ENCODE results near the gene MDFIC.
A peak's percentile ranks its signal among the peaks of the same experiment; 100 is the strongest.

Gene MDFIC

GRCh38 chr7:114953724-114954123 is 31.8 kb downstream of the MDFIC start:
- no peak for DNase-seq (ENCODE audit: low spot score)

DNA sequence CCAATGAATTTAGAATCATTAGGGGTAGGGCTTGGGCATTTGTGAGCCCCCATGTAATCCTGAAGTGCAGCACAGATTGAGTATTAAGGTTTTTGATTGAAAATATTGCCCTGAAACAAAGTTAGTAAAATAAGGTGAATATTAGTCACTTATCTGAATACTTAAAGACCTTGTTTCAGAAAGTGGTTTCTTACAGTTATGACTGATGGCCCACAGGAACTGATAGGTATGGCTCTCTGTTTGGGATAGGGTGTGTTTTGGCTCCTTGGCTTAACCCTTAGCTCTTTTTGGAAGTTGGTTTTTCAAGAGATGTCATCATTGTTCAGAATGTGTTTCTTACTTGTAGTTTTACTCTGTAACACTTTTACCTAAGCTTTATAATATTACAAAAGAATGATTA is 34.8 kb downstream of the MDFIC start:
- no peak for DNase-seq (ENCODE audit: low spot score)

- no peak for DNase-seq (ENCODE audit: low spot score)
Measured at GRCh38 chr7:114957444-114957843, 35.5 kb downstream of the MDFIC start.

DNA sequence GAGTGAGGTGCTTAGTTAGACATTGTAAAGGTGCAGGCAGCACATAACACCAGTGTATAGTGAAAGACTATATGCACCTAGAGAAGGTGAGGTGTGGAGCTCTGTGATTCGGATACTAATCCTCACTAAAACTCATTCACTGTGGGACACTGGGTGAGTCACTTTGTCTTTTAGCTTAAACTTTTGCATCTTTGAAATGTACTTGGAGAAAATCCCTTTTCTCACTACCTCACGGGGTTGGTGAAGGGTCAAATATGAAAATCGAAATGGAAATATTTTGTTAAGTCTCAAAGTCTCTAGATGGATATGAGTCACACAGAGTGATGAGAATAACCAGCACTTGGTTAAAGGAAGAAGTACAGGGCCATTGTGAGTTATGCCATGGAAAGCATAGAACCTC is 38.0 kb downstream of the MDFIC start:
- no peak for DNase-seq (ENCODE audit: low spot score)

- no peak for DNase-seq (ENCODE audit: low spot score)
Measured at GRCh38 chr7:114962441-114962840, 40.5 kb downstream of the MDFIC start.

DNA sequence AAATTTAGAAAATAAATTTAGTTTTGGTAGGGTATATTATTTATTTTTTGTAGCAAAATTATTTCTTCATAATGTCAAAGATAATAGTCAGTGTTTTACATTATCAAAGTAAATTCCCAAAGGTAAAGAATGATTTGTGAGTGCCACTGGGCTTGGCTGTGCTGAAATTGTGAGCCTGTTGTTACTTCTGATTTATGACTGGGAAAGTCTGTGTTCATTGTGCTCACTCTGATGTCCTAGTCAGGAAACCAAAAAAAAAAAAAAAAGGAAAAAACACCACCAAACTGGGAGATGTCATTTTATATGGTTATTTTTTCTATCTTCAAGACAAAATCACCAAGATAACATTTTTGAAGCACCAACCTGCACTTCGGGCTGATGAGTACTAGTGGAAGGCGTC is 44.3 kb downstream of the MDFIC start:
- DNase-seq (ENCODE audit: low spot score): no peak

GRCh38 chr7:114969096-114969495 is 47.2 kb downstream of the MDFIC start:
- DNase-seq (ENCODE audit: low spot score): no peak

GRCh38 chr7:114970308-114970707 is 48.4 kb downstream of the MDFIC start:
- no peak for DNase-seq (ENCODE audit: low spot score)

- no peak for DNase-seq (ENCODE audit: low spot score)
Measured at GRCh38 chr7:114970732-114971131, 48.8 kb downstream of the MDFIC start.

DNA sequence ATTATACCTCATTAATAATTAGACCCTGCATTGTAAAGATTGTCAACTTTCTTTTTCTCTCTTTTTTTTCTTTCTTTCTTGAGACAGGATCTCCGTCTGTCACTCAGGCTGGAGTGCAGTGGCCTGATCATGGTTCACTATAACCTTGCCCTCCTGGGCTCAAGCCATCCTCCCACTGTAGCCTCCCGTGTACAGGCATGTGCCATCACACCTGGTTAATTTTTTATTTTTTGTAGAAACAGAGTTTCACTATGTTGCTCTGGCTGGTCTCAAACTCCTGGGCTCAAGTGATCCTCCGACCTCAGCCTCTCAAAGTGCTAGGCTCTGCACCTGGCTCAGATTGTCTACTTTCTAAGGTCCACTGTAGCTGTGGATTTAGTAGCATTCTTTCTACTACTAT is 50.7 kb downstream of the MDFIC start:
- no peak for DNase-seq (ENCODE audit: low spot score)

GRCh38 chr7:114973147-114973546 is 51.3 kb downstream of the MDFIC start:
- no peak for DNase-seq (ENCODE audit: low spot score)

DNA sequence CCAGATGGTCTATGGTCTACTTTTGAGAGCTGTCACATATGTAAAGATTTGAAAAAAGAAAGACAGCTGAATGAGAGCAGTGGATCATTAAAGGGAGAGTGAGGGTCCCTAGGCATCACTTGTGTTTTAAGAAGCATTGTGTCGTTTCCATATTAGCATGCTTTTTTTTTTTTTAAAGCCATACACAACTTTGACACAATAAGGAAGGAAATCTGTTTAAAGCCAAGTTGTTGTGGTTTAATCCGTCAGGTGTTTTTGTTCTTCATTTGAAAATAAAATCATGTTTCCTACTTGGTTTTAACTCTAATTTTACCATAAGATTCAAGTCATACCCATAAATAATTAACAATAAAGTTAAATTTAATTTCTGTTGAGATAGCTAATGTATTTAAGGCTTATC is 53.5 kb downstream of the MDFIC start:
- DNase-seq (ENCODE audit: low spot score): no peak

DNA sequence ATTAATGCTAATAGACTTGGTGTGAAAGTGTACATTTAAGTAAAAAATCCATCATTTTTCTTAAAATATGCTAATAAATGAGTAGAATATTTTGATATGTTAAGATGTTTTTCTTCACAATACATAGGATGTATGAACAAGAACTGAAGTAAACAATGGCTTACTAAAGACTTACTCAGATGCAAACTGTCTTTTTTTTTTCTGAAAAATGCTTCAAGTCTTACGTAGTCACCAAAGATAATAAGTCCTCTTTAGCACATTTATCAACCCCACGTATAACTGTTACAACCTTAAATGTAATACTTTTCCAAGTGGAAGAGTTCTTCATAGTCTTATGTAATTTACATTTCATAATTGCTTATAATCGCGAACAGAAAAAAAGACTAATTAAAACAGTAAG is 54.8 kb downstream of the MDFIC start:
- no peak for DNase-seq (ENCODE audit: low spot score)

- DNase-seq (ENCODE audit: low spot score): peak; percentile 11
Measured at GRCh38 chr7:114977277-114977676, 55.4 kb downstream of the MDFIC start.

DNA sequence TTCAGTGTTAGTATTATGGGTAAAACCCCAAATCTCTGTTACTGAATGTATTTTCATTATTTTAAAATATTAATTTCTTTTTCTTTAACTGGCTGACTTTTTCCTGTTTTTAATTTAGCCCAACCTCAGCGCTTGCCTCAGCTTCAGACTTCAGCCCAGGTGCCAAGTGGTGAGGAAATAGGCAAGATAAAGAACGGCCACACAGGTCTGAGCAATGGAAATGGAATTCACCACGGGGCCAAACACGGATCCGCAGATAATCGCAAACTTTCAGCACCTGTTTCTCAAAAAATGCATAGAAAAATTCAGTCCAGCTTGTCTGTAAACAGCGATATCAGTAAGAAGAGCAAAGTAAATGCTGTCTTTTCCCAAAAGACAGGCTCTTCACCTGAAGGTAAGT is 57.5 kb downstream of the MDFIC start:
- no peak for DNase-seq (ENCODE audit: low spot score)

- DNase-seq (ENCODE audit: low spot score): no peak
Measured at GRCh38 chr7:114979803-114980507, 58.1 kb downstream of the MDFIC start.

GRCh38 chr7:114981323-114981722 is 59.4 kb downstream of the MDFIC start:
- DNase-seq (ENCODE audit: low spot score): no peak

DNA sequence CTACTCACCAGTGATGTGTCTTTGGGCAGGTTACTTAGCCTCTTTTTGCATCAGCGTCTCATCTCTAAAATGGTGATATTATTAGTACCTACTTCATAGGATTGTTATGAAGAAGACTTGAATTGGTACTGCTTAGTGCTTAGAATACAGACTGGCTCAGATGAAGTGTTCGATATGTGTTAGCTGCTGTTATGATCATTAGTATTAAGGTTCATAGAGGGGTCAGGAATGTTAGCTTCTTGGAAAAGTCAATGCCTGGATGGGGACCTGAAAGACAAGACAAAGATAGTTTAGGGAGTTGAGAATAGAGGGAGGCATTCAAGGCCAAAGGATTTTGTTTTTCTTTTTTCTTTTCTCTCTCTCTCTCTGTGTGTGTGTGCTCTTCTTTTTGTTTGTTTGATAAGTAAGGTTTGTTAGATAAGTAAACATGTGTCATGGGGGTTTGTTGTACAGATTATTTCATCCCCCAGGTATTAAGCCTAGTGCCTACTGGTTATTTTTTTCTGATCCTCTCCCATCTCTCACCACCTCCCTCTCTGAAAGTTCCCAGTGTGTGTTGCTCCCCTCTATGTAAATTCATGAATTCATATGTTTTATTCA is 63.3 kb downstream of the MDFIC start:
- DNase-seq (ENCODE audit: low spot score): no peak

- no peak for DNase-seq (ENCODE audit: low spot score)
Measured at GRCh38 chr7:114986190-114987180, 64.6 kb downstream of the MDFIC start.

DNA sequence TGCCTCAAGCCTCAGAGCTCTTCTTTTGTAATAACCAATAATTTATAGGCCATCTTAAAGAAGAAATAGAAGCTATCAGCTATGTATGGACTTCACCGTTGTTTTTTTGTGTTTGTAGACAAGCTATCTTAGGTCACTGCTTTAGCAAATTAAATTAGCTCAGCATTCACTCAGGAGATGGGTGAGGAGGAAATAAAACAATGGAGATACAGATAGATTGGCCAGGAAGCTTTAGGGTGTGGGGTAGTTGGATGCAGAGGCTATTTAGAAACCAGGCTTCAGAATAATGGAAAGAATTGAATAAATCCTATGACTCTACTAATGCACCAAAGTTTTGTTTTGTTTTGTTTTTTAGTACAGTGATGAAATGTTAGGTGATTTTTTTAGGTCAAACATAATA is 66.1 kb downstream of the MDFIC start:
- DNase-seq (ENCODE audit: low spot score): no peak

GRCh38 chr7:114988755-114989375 is 67.0 kb downstream of the MDFIC start:
- DNase-seq (ENCODE audit: low spot score): no peak

- no peak for DNase-seq (ENCODE audit: low spot score)
Measured at GRCh38 chr7:114989531-114989930, 67.6 kb downstream of the MDFIC start.
